AG08395 (cell line): ENCODE measurements around the gene THOC3.
A peak's percentile ranks its signal among the peaks of the same experiment; 100 is the strongest.
"Not testable (repeated sequence)": the region's sequence is repeated elsewhere in the genome, so short reads cannot be mapped to it uniquely, and the experiment has no call there.

ENCODE experiments used
- DNase-seq: peaks from one replicate; pipeline ENCODE4 v3.0.0; 2012; ENCODE audit warnings: mixed read lengths, low spot score

Gene THOC3

GRCh38 chr5:175938489-175938888 lies 29.6 kb downstream of the THOC3 start:
- not testable (repeated sequence) for DNase-seq

GRCh38 chr5:175928752-175929151 lies 39.4 kb downstream of the THOC3 start:
- DNase-seq = not testable (repeated sequence)

GRCh38 chr5:175925106-175925505 lies 43.0 kb downstream of the THOC3 start:
- not testable (repeated sequence) for DNase-seq

GRCh38 chr5:175922192-175922885 lies 45.8 kb downstream of the THOC3 start:
- peak; percentile 96 for DNase-seq

- no peak for DNase-seq
These were observed 46.9 kb downstream of the THOC3 start for GRCh38 chr5:175921061-175921730.

- DNase-seq = no peak
These were observed 47.8 kb downstream of the THOC3 start for GRCh38 chr5:175920231-175920811.

- not testable (repeated sequence) for DNase-seq
These were observed 52.8 kb downstream of the THOC3 start for GRCh38 chr5:175915066-175916037.

- not testable (repeated sequence) for DNase-seq
These were observed 54.1 kb downstream of the THOC3 start for GRCh38 chr5:175913835-175914672.

GRCh38 chr5:175910072-175910471 lies 58.0 kb downstream of the THOC3 start:
- DNase-seq = not testable (repeated sequence)
